Umbilical cord (tissue), 2 donors: Measurements from ENCODE around the gene NXPH3. TPM values are rescaled to one million over a fixed set of nuclear protein-coding genes. Genes with fewer than 3 reads are reported as not detected.
A peak's percentile ranks its signal among the peaks of the same experiment; 100 is the strongest.

ENCODE experiments used
- DNase-seq: peaks from one replicate; pipeline ENCODE4 v3.0.0-alpha.2; 2015; ENCODE audit warnings: low spot score
- total RNA-seq: library from RNA; depleted of rRNA; stranded (reverse); fragments of >200 nt; gene quantifications from one replicate; pipeline ENCODE4 v1.2.3, GENCODE V29; 2014; ENCODE audit warnings: low replicate concordance; ENCODE audit not compliant: insufficient read depth

The NXPH3 gene
- total RNA-seq, 1 donor from 2014 or later, result 3.4 TPM

GRCh38 chr17:49576088-49576916 is 631 bp downstream of the NXPH3 start:
- peak; percentile 50 for DNase-seq

GRCh38 chr17:49576917-49577649 is 1.4 kb downstream of the NXPH3 start:
- DNase-seq, result no peak

GRCh38 chr17:49577650-49577934 is 1.9 kb downstream of the NXPH3 start:
- no peak for DNase-seq

- no peak for DNase-seq
Observed at GRCh38 chr17:49577963-49578362, 2.3 kb downstream of the NXPH3 start.

- no peak for DNase-seq
Observed at GRCh38 chr17:49578414-49578813, 2.7 kb downstream of the NXPH3 start.

- DNase-seq, result no peak
Observed at GRCh38 chr17:49578952-49579500, 3.4 kb downstream of the NXPH3 start.

- no peak for DNase-seq
Observed at GRCh38 chr17:49579522-49579921, 3.9 kb downstream of the NXPH3 start.

- DNase-seq, result no peak
Observed at GRCh38 chr17:49580055-49580721, 4.5 kb downstream of the NXPH3 start.

GRCh38 chr17:49580981-49581647 is 5.4 kb downstream of the NXPH3 start:
- DNase-seq, result no peak

GRCh38 chr17:49581648-49581998 is 6.0 kb downstream of the NXPH3 start:
- no peak for DNase-seq

- DNase-seq, result no peak
Observed at GRCh38 chr17:49582055-49582722, 6.5 kb downstream of the NXPH3 start.

- no peak for DNase-seq
Observed at GRCh38 chr17:49582789-49583188, 7.1 kb downstream of the NXPH3 start.

- DNase-seq, result no peak
Observed at GRCh38 chr17:49583226-49583625, 7.6 kb downstream of the NXPH3 start.

- DNase-seq, result no peak
Observed at GRCh38 chr17:49583889-49584288, 8.2 kb downstream of the NXPH3 start.

- DNase-seq, result no peak
Observed at GRCh38 chr17:49585422-49586027, 9.9 kb downstream of the NXPH3 start.

- no peak for DNase-seq
Observed at GRCh38 chr17:49587366-49588073, 11.8 kb downstream of the NXPH3 start.

- no peak for DNase-seq
Observed at GRCh38 chr17:49588312-49588711, 12.6 kb downstream of the NXPH3 start.

GRCh38 chr17:49588726-49589576 is 13.3 kb downstream of the NXPH3 start:
- no peak for DNase-seq

GRCh38 chr17:49589577-49589927 is 13.9 kb downstream of the NXPH3 start:
- DNase-seq, result no peak
